H54 (cell line): ENCODE data around the gene DDX52.

Source experiments
- DNase-seq: peaks from one replicate; pipeline ENCODE4 v3.0.0; 2011; ENCODE audit warnings: low spot score, mixed read lengths; ENCODE audit not compliant: insufficient read length
- FAIRE-seq: peaks from 3 replicates; lab custom pipeline; 2011; peaks lifted over from hg19 to GRCh38; lab: Jason Lieb, UNC
- POLR2A ChIP-seq: IDR thresholded peaks from 2 replicates; pipeline ENCODE4 v1.6.1; 2011; ENCODE audit warnings: low read depth, mild to moderate bottlenecking, low read length

The DDX52 gene

DNA sequence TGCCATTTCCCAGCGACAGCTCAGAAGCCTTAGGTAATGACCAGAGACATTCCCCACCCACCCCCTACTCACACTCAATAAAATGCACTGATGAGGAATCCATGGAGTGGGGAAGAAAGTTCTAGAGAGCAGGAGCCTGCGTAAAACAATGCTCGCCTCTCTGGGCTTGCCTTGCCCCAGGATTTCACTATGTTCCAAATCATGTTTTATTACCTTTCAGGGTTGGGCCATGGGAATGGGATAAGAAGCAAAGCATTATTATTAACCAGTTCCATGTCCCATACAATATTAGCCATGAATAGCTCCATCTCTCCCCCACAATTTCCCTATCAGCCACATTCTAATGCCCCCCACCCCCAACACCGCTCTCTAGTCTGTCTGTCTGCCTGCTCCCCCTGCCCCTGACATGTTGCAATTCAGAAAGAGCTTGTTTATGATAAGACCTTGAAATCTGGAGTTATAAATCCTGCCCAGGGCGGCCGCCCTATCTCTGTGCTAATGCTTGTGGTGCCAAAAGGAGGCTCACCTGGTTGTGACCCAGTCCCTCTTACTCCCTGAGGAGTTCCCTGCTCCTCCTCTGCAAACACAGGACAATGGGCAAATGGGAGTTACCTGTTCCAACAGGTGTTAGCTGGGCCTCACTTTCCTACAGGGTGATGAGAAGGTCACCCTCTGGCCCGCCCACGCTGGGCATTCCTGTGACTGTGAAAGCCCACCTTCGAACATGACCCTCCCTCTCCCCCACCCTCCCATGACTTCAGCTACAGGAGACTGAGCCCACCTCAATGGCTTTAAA lies 28.0 kb upstream of the DDX52 start:
- FAIRE-seq, result no peak
- DNase-seq, result no peak
- no peak for TF ChIP-seq POLR2A

DNA sequence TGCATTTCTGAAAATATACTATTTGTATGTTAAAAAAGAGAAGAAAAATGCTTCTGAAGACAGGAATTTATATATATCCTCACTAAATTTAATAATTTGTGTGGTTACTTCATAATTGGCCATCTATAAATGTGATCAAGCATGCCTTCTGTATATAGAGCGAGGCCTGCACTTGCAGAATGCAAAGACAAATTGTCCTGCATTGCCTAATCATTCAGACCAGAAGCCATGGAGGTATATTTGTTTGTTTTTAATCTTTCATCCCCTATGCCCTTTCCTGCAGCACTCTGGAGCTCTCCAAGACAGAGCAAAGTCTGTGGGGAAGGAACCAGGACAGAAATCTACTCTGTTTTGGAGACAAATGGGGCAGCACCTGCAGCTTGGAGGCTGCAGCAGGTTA lies 23.8 kb upstream of the DDX52 start:
- DNase-seq, result no peak
- TF ChIP-seq POLR2A, result no peak
- no peak for FAIRE-seq

DNA sequence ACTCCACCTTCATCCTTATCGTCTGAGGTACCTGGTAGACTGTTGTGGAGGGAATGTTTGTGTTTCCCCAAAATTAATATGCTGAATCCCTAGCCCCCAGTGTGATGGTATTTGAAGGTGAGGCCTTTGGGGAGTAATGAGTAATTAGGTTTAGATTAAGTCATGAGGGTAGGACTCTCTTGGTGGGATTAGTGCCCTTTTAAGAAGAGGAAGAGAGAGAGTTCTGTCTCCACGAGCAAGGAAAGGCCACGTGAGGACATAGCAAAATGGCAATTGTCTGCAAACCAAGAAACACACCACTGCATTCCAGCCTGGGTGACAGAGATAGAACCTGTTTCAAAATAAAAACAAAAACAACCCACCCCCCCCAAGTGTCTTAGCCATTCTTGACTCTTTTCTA lies 21.0 kb upstream of the DDX52 start:
- DNase-seq (no peak), FAIRE-seq (no peak)
- TF ChIP-seq POLR2A, result no peak

DNA sequence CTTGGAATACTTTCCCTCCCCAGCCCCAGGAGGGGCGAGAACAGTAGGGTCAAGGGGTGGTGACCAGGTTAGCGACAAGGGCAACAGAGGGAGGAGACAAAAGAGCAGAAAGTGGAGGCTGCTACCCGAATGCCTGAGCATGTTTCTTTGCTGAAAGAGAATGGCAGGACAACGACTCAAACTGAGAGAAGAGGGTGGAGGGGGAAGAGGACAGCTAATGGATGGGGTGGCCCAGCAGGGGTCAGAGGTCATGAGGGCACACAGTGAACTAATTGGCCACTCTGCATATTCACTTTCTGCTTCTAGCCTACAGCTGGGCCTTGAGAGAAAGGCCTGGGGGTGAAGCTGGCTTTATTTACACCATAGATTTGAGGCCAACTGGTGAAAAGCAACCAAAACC lies 19.1 kb upstream of the DDX52 start:
- TF ChIP-seq POLR2A, result no peak
- no peak for FAIRE-seq
- no peak for DNase-seq

DNA sequence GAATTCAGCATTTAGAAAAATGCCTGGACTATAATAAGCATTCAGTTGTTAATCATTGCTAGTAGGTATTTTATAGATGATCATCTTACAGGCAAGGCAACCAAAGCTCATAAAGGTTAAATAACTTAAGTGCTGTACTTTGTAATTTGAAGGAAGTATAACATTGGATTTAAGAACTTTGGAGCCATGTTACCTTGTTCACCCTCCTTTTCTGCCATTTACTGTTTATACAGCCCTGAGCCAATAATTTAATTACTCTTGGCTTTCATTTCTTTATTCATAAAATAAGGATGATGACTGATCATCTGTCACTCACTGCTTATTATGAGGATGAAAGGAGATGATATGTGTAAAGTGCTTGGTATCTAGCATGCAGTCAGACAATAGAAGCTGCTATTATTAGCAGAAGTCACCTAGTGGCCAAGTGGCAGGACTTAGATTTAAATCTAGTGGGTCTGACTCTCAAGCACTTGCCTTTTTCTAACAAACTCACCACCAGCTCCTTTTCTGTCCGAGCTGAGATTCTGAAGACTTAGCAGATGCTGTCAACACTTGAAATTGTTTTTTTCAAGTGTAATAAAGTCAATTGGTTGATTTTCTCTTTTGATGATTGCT lies 18.3 kb upstream of the DDX52 start:
- TF ChIP-seq POLR2A, result no peak
- no peak for DNase-seq
- no peak for FAIRE-seq

- DNase-seq (no peak), FAIRE-seq (no peak)
- no peak for TF ChIP-seq POLR2A
These were observed 16.7 kb upstream of the DDX52 start for GRCh38 chr17:37659925-37660324.

DNA sequence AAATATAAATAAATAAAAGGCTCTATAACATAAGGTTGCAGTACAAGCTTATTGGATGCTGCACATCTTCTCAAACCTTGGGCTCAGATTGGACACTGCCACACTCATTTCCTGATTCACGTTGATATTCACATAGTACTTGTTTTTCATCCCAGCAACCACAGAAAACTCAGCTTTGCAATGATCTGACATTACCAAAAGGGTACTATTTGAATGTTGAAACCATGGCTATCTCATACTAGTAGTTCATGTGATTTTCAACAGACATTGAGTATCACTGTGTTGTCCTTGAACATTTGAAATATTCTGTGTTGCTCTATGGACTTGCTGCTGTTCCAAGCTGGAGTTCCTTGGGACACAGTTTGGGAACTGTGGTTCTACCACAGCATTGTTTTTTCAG lies 14.0 kb upstream of the DDX52 start:
- FAIRE-seq (no peak), DNase-seq (no peak)
- no peak for TF ChIP-seq POLR2A

- FAIRE-seq (no peak), DNase-seq (no peak)
- TF ChIP-seq POLR2A, result no peak
These were observed 8.6 kb upstream of the DDX52 start for GRCh38 chr17:37651849-37652248.

- no peak for DNase-seq
These were observed 7.3 kb upstream of the DDX52 start for GRCh38 chr17:37650419-37651003.

GRCh38 chr17:37648555-37648954 lies 5.3 kb upstream of the DDX52 start:
- no peak for TF ChIP-seq POLR2A
- FAIRE-seq (no peak), DNase-seq (no peak)

More at GRCh38 chr17:37650419-37651003, 7.3 kb upstream of the DDX52 start:
- no peak for FAIRE-seq
- TF ChIP-seq POLR2A, result no peak

DNA sequence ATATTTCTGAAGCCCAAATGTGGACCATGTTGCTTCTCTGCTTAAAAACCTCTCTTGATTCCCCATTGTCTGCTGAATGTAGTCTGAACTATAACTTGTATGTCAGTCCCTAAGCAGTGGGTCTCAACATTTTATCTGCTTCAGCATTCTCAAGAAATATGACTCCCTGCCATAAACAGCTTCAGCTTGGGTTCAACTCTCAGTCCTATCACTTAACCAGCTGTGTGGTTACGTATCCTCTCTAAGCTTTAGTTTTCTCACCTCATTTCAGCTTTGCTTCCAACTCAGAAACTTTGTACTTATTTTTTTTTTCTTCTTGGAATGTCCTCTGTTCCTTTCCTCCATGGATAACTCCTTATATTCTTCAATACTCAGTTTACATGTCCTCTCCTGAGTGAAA lies 4.6 kb upstream of the DDX52 start:
- FAIRE-seq, result no peak
- TF ChIP-seq POLR2A, result no peak

DNA sequence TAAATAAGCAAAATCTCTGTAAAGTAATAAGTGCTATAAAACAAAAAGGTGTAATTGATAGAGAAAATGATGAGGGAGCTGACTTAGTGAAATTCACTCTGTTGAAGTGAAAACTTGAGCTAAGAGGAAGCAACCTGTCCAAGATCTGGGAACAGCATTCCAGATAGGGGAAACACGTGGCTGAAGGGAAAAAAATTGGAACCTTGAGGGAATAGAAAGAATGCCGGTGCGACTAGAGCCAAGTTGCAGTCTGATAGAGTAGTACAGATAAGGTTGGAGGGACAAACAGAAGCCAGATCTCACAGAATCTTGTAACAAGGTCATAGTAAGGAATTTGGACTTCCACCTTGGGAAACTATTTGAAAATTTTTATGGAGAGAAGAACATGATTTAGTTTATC lies 623 bp upstream of the DDX52 start:
- no peak for TF ChIP-seq POLR2A
- DNase-seq (no peak), FAIRE-seq (no peak)

More for the DNA sequence above, 4.6 kb upstream of the DDX52 start:
- no peak for DNase-seq

DNA sequence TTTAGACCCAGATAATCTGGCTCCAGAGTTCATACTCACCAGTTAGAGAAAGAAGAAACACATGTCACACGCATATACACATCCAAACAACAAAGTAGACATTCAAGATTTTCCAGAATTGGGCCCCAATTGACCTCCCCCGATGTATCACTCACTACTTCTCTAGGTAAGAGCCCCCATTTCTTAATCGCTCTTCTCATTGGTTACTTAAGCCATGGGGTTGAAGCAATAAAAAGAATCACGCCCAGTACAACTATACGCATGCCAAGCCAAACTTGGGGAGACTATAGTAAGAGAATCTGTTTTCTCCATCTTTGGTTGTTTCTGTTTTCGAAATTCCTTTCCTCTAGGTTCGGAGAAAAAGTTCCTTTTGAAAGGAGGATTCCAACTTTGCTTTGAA lies 565 bp downstream of the DDX52 start:
- DNase-seq, result no peak
- TF ChIP-seq POLR2A, result no peak
- no peak for FAIRE-seq

GRCh38 chr17:37640015-37640414 lies 3.2 kb downstream of the DDX52 start:
- no peak for TF ChIP-seq POLR2A
- DNase-seq (no peak), FAIRE-seq (no peak)
